Measurements from ENCODE around the gene MTUS2.

Gene MTUS2

DNA sequence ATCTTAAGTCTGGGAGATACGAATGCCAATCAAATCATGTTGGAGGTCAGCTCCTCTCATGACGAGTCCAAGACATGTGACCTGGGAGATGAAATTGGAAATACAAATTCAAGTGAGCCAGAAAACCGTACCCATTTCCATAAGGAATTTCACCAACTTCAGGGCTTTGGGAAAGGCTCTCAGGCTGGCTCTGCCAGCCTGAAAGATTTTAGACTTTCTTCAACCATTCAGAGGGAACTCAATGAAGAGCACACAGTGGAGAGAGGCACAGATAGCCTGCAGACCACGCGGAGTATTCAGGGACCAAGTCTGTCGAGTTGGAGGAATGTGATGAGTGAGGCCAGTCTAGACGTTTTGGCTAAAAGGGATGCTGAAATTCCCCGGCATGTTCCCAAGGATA lies 204.6 kb downstream of the MTUS2 start:
- no peak for DNase-seq (ENCODE audit: low spot score)

DNA sequence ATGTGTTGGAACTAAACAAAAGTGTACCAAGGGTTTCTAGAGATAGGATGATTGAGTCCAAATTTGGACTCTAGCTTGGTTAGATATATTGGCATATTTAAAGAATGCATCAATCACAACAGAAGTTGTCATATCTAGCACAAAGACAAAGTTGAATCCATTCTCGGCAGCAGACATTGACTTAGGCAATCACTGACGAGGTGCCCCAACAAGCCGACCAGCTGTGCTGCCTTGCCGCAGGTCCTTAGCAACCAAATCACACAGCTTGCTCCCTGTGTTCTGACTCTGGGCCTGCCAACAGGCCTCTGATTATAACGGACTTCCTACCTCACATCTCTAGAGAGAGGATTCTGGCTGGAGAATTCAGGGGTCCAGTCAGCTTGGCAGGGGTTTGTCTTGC lies 208.7 kb downstream of the MTUS2 start:
- no peak for DNase-seq (ENCODE audit: low spot score)

DNA sequence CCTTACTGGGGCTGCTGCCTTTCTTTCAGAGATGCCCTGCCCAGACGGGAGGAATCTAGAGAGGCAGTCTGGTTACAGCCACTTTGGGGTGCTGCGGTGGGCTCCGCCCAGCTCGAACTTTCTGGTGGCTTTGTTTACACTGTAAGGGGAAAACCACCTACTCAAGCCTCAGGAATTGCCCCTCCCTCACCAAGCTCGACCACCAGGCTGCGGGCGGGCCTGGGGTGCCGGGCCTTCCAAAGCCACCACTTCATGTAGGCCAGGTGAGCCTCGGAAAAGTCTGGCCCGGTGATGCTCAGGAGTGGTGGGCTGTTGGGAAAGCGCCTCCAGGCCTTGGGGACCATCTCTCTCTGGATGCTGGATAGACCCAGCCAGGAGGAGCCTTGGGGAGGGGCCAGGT lies 218.6 kb downstream of the MTUS2 start:
- no peak for DNase-seq (ENCODE audit: low spot score)

DNA sequence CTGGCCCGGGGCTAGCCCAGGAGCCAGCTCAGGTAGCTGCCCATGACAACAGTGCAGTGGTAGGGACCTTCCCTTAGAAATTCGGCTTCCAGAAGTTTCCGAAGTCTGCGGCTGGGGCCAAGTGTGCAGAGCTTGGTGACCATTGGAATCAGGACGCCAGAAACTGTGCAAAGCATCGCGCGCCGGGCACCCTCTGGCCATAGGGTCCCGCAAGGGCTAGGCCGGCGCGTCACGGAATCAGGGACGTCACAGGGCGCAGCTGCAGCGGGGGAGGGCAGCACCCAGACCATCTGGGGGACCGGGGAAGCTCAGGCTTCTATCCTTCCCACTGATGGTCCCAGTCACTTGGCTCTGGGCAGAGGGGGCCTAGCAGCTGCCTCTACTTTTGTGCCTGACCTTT lies 219.1 kb downstream of the MTUS2 start:
- no peak for DNase-seq (ENCODE audit: low spot score)

DNA sequence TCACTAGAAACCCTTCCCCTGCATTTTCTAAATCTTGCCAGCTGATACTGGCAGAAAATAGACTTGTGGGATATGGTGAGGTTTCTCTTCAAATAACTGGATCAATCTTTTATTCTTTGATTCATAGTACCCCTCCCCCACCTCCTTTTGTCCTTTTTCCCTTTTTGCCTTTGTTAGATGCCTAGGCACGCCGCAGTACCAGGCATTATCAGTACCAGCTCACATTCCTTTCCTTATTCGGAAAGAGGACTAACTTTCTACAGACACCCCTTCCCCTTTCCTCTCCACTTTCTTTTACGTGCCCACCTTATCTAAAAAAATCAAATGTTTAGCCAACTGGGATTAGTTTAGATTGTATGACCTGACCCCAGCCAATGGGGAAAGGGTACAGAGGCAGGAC lies 226.4 kb downstream of the MTUS2 start:
- DNase-seq (ENCODE audit: low spot score) = no peak

DNA sequence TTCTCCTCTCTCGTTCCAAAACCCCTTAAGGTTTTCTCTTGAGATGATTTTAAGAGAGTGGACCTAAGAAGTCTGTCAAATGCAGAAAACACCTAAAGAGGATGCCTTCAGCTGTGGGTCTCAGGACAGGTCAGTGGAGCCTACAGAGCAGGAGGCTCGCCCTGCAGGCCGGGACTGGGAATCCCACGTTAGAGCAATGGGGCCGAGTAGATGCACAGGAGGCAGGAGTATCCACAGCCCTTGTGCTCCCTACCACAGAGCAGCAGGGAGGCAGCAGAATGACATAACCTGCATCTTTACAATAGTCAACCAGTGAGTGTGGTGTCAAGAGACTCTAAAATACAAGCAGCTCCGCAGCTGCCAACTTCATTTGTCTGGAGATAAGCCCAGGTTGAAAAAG lies 229.4 kb downstream of the MTUS2 start:
- no peak for DNase-seq (ENCODE audit: low spot score)

DNA sequence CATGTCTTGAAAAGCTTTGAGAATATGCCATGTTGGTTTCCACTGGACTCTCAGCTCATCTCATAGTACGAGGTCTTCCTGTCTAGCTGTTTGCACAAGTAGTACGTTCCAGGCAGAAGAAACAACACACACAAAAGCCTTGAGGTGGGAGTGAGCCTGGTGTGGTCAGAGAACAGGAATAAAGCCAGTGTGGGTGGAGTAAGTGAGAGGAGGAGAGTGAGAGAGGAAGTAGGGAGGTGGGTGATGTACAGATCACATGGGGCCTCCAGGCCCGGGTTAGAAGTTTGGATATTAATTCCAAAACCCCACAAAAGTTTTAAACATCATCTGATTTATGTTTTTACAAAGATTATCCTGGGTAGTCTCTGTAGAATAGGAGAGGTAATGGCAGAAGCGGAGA lies 230.6 kb downstream of the MTUS2 start:
- no peak for DNase-seq (ENCODE audit: low spot score)

DNA sequence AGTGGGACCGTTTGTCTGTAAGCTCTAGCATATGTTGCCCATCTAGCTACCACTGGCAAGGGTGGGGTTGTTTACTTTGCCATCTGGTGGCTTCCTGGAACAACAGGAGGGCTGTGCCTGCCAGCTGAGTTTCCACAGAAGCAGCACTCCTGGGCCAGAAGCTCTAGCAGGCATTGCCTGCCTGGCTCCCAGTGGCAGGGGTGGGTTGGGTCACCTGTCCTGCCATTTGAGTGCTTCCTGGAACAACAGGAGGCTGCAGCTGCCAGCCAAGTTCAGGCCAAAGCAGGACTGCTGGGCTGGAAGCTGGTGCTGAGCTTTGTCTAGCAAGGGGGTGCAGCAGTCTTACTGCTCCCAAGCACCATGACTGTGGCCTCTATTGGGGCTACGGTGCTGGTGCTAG lies 239.7 kb downstream of the MTUS2 start:
- no peak for DNase-seq (ENCODE audit: low spot score)

DNA sequence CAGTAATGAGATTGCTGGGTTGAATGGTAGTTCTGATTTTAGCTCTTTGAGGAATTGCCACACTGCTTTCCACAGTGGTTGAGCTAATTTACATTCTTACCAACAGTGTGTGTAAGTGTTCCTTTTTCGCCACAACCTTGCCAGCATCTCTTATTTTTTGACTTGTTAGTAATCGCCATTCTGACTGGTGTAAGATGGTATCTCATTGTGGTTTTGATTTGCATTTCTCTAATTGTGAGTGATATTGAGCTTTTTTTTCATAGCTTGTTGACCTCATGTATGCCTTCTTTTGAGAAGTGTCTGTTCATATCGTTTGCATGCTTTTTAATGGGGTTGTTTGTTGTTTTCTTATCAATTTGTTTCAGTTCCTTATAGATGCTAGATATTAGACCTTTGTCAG lies 245.0 kb downstream of the MTUS2 start:
- DNase-seq (ENCODE audit: low spot score) = no peak

DNA sequence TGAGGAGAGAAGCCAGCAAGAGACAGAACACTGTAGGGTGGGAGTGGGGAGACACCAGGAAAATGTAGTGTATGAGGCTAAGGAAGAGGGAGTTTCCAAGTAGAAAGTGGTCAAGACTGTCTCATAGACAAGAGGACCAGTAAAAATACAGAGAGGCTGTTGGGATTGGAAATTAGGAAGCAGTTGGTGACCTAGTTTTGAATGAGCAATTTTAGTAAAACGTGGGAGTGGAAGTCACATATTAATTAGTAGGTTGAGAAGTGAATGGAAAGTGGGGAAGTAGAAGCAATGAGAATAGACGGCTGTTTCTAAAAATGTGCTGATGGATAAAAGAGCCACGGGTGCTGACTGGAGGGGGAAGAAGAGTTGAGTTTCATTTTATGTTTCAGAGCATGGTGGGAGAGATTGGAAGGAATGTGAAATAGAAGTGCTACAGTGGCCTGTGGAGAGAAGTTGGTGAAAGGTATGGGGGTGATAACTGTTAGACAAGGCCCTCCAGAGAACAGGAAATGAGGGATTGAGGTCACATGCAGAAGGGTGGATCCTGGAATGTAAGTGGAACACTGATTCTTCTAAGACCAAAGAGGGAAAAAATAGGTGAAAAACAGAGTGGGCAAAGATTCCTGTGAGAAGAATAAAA lies 247.3 kb downstream of the MTUS2 start:
- no peak for DNase-seq (ENCODE audit: low spot score)

DNA sequence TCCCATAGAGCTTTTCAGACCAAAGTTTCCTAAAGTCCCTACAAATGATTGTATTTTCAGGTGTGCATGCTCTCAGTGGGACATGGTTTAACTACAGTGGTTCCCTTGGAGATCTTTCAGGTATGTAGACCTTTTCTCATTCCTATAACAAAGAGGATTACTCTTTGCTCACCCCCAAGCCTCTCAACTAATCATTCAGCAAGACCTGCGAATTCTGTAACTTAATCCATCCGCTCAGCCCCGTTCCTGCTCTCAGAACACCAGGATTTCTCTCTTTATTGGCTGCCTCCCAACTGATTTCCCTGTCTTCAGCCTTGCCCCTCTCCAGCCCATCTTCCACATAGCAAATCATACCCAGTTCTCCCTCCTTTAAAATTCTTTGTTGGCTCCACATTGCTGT lies 253.6 kb downstream of the MTUS2 start:
- DNase-seq (ENCODE audit: low spot score) = no peak

DNA sequence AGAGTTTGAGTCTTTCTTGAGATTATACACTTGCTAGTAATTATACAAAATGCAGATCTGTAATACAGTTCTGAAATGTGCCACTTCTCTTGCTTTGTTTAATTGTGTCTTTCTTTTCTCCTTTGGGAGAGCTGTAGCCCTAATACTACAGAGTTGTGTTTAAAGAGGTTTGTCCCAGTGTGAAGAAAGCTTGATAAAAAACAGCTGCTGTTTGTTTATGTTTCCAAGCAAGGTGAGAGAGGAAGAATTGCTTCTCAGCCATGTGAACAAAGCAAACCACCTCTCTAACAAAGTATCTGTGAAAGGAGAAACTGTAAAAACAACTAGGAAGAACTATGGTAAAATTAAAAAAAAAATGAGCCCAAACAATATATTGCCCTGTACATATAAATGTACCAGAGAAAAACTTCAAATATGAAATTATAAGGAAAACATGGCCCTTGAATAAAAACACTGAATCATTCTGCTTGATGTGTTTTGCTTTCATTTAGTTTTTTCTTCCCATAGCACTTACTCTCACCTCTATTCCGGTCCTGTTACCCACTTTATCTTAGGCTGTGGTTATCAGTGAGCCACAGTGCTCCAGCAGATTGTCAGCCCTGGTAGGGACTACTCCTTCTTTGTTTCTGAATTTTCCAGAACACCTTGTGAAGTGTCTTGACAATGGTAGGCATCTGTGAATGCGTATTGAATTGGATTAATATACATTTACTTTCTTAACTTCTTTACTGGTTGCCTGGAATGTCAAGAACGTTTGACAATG lies 257.1 kb downstream of the MTUS2 start:
- DNase-seq (ENCODE audit: low spot score) = no peak

DNA sequence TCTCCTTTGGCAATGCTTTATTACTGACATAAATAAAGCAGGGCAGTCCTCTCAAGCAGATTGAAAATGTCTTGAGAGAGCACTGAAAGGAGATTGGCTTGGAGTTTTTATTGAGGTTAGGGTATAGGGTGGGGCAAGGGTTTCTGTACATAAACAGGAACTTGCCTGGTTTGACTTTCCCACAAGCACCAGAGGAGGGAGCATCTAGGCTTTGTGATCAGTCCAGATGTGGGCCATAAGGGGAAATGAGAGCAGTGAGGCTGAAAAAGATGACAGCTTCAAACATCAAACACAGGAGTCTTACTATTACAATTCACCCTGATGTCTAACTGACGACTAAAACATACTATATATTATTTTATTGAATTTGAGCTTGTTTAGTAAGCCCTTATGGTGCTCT lies 260.9 kb downstream of the MTUS2 start:
- DNase-seq (ENCODE audit: low spot score) = no peak

DNA sequence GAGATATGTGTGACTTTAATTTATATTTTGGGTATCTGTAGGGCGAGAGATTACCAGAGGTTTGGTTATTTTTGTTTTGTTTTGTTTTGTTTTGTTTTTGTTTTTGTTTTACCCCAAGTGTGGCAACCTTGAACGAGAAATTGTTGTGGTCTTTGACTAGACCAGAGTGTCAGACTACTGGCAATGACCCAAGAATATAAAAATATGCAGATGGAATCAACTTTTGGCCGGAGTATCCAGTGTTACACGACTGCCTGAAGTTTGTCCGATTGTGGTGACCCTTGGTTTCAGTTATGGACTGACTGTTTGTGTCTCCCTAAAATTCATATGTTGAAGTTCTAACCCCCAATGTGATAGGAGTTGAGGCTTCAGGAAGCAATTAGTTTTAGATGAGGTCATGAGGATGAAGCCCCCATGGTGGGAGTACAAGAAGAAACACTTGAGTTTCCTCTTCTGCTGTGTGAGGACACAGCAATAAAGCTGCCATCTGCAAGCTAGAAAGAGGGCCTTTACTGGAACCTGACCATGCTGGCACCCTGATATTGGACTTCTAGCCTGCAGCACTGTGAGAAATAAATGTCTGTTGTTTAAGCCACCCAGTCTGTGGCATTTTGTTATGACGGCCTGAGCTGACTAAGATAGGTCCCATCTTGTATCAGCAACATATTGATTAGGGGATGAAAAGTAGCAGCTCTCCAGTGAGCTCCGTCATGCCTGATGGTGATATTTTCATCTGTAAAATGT lies 261.7 kb downstream of the MTUS2 start:
- DNase-seq (ENCODE audit: low spot score) = no peak

DNA sequence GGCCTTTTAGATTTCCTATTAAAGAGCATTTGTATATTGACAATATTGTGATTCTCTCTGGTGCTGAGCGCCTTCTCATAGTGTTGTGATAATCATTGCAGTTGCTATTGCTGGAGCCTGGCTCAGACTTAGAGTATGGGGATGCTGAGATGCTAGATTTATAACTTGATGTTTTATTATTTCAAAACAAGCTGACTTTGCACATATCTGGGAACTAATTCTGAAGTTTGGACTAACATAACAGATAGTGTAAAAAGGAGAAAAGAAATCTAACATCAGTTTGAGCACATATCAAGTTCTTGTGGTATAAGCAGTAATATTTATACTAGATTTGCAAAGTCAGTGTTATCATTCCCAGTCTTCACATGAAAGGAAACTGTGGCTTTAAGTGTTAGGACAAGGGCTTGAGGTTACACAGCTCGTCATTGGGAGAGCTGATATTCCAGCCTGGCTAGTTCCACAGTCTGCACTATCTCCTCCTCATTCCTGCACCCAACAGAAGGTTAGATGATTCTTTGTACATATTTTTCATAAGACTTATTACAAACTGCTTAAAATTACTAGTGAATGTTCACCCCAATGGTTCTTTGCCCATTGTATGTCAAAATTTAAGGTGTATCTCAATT lies 279.8 kb downstream of the MTUS2 start:
- no peak for DNase-seq (ENCODE audit: low spot score)

DNA sequence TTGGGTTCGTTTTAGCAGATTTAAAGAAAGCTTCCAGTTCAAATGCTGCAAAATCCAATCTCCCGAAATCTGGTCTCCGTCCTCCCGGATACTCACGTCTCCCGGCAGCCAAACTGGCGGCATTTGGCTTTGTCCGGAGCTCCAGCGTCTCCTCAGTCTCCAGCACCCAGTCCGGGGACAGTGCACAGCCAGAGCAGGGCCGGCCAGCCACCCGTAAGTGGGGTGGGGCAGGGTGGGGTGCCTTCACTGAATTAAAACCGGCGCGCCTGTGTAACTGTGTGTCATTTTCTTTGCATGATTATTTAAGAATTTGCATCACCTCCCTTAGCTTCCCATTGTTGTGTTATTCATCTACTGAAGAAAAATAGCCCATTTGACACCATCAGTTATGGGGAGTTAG lies 280.6 kb downstream of the MTUS2 start:
- no peak for DNase-seq (ENCODE audit: low spot score)

DNA sequence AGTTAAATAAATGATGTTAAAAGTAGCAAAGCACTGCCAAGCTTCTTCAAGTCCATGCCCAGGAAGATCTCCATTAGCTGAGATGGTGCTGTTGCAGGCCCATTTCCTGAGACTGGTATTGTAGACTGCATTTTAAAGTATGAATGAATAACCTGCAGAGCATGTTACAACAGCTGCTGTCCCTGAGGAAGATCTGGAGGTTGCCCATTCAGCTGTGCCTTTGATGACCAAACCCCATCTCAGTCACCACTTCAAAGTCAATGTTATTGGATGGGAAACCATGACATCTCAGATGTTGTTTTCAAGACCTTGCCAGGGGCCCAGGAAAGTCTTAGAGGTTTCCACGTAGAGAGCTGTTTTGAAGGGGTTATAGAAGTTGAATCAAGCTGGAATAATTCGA lies 281.3 kb downstream of the MTUS2 start:
- no peak for DNase-seq (ENCODE audit: low spot score)

DNA sequence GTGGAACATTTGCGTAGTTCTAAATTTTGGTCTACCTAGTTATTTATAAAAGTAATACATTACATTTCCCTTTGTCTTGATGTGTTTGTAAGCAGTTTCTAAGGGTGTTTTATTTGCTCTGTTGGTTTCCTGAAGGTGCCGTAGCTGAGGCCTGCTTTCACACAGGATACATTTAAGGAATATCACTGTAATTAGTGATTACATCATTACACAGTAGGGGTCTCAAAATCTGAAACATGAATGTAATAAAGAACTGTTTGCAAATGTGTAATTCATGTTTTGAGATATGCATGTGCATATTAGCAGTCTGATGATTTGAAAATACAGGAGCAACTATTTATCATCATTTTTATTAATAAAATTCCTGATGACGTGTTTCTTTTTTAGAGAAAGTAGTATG lies 281.8 kb downstream of the MTUS2 start:
- DNase-seq (ENCODE audit: low spot score) = no peak

DNA sequence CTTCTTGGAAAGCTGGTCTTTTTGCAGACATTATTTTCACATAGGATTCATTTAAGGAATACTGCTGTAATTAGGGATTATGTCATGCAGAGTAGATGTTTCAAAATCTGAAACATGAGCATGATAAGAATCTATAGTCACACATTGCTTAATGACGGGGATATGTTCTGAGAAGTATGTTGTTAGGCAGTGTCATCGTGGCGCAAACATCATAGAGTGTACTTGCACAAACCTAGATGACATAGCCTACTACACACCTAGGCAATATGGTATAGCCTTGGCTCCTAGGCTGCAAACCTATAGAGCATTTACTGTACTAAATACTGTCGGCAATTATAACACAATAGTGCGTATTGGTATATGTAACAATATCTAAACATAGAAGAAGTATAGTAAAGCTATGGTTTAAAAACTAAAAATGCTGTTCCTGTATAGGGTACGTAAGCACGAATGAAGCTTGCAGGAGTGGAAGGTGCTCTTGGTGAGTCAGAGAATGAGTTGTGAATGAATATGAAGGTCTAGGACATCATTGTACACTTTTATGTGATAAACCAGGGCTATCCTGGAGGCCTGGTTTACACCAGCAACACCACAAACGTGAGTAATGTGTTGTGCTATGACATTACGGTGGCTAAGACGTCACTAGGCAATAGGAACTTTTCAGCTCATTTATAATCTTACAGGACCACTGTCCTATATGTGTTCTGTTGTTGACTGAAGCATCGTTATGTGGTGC lies 283.1 kb downstream of the MTUS2 start:
- DNase-seq (ENCODE audit: low spot score) = no peak

DNA sequence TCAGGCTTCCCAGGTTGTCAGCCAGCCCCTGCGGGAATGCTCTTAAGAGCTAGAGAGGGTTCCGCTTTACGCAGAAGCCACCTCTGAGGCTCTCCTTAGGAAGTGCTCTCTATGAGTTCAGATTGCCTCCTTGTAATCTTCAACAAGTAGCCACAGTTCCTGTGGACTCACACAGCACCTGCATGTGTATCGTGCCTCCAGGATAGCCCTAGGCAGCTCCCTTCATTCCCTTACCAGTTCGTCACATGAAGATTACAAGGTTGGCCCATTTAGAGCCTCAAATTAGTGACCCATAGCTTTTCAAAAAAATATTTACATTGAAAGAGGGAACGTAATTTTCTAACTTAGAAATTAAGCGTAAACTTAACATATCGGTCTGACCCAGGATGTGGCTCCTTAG lies 284.3 kb downstream of the MTUS2 start:
- DNase-seq (ENCODE audit: low spot score) = no peak

DNA sequence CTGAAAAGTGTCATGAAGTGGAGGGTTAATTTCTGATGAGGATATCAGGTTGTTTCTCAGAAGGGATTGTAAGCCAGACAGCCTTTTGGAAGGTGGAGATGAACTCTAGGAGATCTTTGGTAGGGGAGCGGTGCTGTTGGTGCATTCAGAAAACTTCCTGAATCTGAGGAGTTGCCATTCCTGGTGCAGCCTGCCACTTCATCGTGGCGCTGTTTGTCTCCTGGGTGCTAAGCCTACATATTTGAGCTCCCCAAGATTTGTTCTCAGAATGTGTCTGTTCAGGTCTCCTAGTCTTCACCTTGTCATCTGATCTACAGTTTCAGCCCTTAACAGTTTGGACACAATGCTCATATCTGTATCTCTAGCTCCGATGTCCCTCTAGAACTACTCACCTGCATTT lies 285.6 kb downstream of the MTUS2 start:
- DNase-seq (ENCODE audit: low spot score) = peak; percentile 12

DNA sequence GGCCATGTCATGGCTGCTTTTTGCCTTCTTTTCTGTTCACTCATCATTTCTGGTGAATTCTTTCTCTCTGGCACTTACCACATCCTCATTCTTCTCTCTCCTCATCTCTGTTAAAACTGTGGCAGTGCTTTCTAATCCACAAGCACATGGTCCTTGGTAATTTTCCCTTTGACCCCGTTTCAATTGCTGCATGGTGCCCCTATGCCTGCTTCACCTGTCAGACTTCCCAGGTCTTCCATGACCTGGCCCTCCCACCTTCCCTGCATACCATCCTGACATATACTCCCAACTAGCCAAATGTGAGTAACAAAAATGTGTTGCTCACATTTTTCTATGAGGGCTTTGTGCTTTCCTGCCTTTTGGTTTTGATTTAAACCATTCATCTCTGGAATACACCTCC lies 286.5 kb downstream of the MTUS2 start:
- no peak for DNase-seq (ENCODE audit: low spot score)
